Kidney epithelial cell (primary cell): ENCODE data around the gene C1QTNF1. TPM values are rescaled to one million over a fixed set of nuclear protein-coding genes. Genes with fewer than 3 reads are reported as not detected.

Experiments
- DNase-seq: peaks from one replicate; pipeline ENCODE4 v3.0.0-alpha.2; 2010; ENCODE audit warnings: low read depth
- H3K27me3 ChIP-seq: 2 replicates; pipeline ENCODE4 v1.6.0; 2011; ENCODE audit warnings: low read length; ENCODE audit not compliant: control insufficient read depth, insufficient read depth
- H3K36me3 ChIP-seq: 2 replicates; pipeline ENCODE4 v1.5.1; 2011; ENCODE audit warnings: low read length; ENCODE audit not compliant: control insufficient read depth, insufficient read depth
- H3K4me3 ChIP-seq: 2 replicates; pipeline ENCODE4 v1.5.1; 2011; ENCODE audit warnings: low read depth, mild to moderate bottlenecking, control low read depth, low read length
- CTCF ChIP-seq: IDR thresholded peaks from 2 replicates; pipeline ENCODE4 v1.5.1; 2011; ENCODE audit warnings: mild to moderate bottlenecking, moderate library complexity, low read length, control low read depth, inconsistent platforms; ENCODE audit not compliant: insufficient read depth, poor library complexity, severe bottlenecking
- total RNA-seq: library from RNA; depleted of rRNA; stranded (reverse); fragments of >200 nt; gene quantifications from 2 replicates; pipeline ENCODE4 v1.2.3, GENCODE V29; 2015

C1QTNF1 gene
- total RNA-seq, 1 donor from 2014 or later = 4.6 TPM

- H3K27me3 ChIP-seq = no peaks in the 10 kb centered on the region
- no peak for DNase-seq
- no peak for TF ChIP-seq CTCF
- no peaks in the 10 kb centered on the region for H3K36me3 ChIP-seq
- no peak overlapping the region for H3K4me3 ChIP-seq
Observed at GRCh38 chr17:79038545-79039135, 14.7 kb downstream of the C1QTNF1 start.

GRCh38 chr17:79039171-79039570 lies 15.2 kb downstream of the C1QTNF1 start:
- Histone ChIP-seq H3K36me3 (no peaks in the 10 kb centered on the region), H3K4me3 (no peak overlapping the region), H3K27me3 (peaks cover 2% of the 10 kb centered on the region)
- no peak for DNase-seq
- TF ChIP-seq CTCF = no peak

GRCh38 chr17:79039886-79040285 lies 15.9 kb downstream of the C1QTNF1 start:
- Histone ChIP-seq H3K36me3 (no peaks in the 10 kb centered on the region), H3K27me3 (peaks cover 2% of the 10 kb centered on the region), H3K4me3 (no peak overlapping the region)
- no peak for DNase-seq
- no peak for TF ChIP-seq CTCF

GRCh38 chr17:79041041-79041570 lies 17.1 kb downstream of the C1QTNF1 start:
- TF ChIP-seq CTCF = no peak
- Histone ChIP-seq H3K27me3 (peaks cover 2% of the 10 kb centered on the region), H3K4me3 (no peak overlapping the region), H3K36me3 (no peaks in the 10 kb centered on the region)
- DNase-seq = no peak

- no peak overlapping the region for H3K4me3 ChIP-seq
- TF ChIP-seq CTCF = no peak
- DNase-seq = no peak
- H3K27me3 ChIP-seq = peaks cover 2% of the 10 kb centered on the region
- H3K36me3 ChIP-seq = no peaks in the 10 kb centered on the region
Observed at GRCh38 chr17:79041723-79042420, 17.9 kb downstream of the C1QTNF1 start.
